ENCODE results near the gene RBM28. TPM values are rescaled to one million over a fixed set of nuclear protein-coding genes. Genes with fewer than 3 reads are reported as not detected.

The RBM28 gene
- total RNA-seq, 1 experiment from 2014 or later, result 54.1 TPM

DNA sequence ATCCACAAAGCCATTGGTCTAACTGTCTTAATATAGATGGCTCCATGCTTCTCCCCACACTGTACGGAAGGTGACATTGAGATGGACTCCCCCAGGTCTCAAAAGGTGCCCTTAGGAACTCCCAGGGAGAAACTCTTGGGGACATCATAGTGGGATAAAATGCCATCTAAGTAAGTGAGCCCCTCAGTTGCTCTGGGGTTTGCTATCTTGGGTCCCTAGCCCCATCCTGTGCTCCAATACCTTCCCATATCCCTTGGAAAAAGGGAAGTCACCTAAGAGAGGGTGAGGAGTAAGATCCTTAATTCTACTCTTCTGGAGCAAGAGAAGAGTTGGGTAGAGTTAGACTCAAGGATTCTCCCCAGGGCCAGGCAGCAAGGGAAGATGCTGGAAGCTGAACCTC is 9.9 kb upstream of the RBM28 start:
- H3K27ac ChIP-seq (ENCODE audit: low read length), result no peak overlapping the region
- TF ChIP-seq TCF7L2 (IDR thresholded peaks at IDR 0.05; ENCODE audit: low read depth, low read length) (no peak), POLR2AphosphoS5 (IDR thresholded peaks at IDR 0.05; ENCODE audit: low read depth, low read length) (no peak), SIN3A (IDR thresholded peaks at IDR 0.05; ENCODE audit: borderline replicate concordance, insufficient read depth, low read depth, low read length) (no peak)
- TF ChIP-seq, protein P1, sequence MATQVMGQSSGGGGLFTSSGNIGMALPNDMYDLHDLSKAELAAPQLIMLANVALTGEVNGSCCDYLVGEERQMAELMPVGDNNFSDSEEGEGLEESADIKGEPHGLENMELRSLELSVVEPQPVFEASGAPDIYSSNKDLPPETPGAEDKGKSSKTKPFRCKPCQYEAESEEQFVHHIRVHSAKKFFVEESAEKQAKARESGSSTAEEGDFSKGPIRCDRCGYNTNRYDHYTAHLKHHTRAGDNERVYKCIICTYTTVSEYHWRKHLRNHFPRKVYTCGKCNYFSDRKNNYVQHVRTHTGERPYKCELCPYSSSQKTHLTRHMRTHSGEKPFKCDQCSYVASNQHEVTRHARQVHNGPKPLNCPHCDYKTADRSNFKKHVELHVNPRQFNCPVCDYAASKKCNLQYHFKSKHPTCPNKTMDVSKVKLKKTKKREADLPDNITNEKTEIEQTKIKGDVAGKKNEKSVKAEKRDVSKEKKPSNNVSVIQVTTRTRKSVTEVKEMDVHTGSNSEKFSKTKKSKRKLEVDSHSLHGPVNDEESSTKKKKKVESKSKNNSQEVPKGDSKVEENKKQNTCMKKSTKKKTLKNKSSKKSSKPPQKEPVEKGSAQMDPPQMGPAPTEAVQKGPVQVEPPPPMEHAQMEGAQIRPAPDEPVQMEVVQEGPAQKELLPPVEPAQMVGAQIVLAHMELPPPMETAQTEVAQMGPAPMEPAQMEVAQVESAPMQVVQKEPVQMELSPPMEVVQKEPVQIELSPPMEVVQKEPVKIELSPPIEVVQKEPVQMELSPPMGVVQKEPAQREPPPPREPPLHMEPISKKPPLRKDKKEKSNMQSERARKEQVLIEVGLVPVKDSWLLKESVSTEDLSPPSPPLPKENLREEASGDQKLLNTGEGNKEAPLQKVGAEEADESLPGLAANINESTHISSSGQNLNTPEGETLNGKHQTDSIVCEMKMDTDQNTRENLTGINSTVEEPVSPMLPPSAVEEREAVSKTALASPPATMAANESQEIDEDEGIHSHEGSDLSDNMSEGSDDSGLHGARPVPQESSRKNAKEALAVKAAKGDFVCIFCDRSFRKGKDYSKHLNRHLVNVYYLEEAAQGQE (IDR thresholded peaks at IDR 0.05; ENCODE audit: insufficient read depth in 1 of 2, low read depth in 2 of 2, low read length in 1 of 2), result no peak
- TF ChIP-seq, protein P2, sequence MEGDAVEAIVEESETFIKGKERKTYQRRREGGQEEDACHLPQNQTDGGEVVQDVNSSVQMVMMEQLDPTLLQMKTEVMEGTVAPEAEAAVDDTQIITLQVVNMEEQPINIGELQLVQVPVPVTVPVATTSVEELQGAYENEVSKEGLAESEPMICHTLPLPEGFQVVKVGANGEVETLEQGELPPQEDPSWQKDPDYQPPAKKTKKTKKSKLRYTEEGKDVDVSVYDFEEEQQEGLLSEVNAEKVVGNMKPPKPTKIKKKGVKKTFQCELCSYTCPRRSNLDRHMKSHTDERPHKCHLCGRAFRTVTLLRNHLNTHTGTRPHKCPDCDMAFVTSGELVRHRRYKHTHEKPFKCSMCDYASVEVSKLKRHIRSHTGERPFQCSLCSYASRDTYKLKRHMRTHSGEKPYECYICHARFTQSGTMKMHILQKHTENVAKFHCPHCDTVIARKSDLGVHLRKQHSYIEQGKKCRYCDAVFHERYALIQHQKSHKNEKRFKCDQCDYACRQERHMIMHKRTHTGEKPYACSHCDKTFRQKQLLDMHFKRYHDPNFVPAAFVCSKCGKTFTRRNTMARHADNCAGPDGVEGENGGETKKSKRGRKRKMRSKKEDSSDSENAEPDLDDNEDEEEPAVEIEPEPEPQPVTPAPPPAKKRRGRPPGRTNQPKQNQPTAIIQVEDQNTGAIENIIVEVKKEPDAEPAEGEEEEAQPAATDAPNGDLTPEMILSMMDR (IDR thresholded peaks at IDR 0.05), result no peak
- in situ Hi-C loops (cut with HindIII; ENCODE audit: low pct_unique_long_range_greater_than_20kb, low sequenced_read_pairs), result no loop called here
- DNase-seq (ENCODE audit: low read depth, low spot score) (no peak), ATAC-seq (no peak)
- intact Hi-C loops (cut with micrococcal nuclease; ENCODE audit: unreplicated experiment), result no loop called here
- no peaks in the 10 kb centered on the region for H3K27me3 ChIP-seq (ENCODE audit: control insufficient read depth, insufficient read depth, low read length)
- no peaks in the 10 kb centered on the region; the same call in 1 of the 2 replicates for H3K4me1 ChIP-seq (ENCODE audit: control insufficient read depth, insufficient read depth, low read length)
- no TSS peak for BruUV-seq (replicated peaks)
- ChIA-PET CTCF (no interaction called here), POLR2A (no interaction called here)
- no peak overlapping the region for H3K4me3 ChIP-seq (ENCODE audit: low read depth in 2 of 2, low read length in 2 of 2)
- no peaks in the 10 kb centered on the region for H3K9me3 ChIP-seq (ENCODE audit: control insufficient read depth, insufficient read depth, low read depth, low read length)
- H3K36me3 ChIP-seq (ENCODE audit: control insufficient read depth, insufficient read depth, low read length), result no peaks in the 10 kb centered on the region

DNA sequence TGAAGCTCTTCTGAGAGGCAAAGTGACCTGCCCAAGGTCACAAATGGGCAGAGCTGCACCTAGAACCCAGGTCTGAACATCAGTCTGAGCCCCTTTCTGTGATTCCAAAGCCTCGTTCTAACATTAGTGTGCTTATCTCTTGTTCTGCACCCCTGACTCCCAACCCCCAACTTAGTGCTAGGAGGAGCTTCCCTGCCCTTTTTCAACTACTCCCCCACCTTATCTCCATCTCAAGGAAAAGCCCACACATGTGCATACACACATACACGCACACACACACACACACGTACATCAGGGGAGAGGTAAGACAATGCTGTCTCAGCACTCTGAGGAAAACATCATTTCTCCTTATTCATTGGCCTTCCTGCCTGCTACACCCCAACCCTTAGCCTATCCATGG is 9.5 kb upstream of the RBM28 start:
- Histone ChIP-seq H3K36me3 (ENCODE audit: control insufficient read depth, insufficient read depth, low read length) (no peaks in the 10 kb centered on the region), H3K27me3 (ENCODE audit: control insufficient read depth, insufficient read depth, low read length) (no peaks in the 10 kb centered on the region), H3K4me1 (ENCODE audit: control insufficient read depth, insufficient read depth, low read length) (no peaks in the 10 kb centered on the region; the same call in 1 of the 2 replicates), H3K9me3 (ENCODE audit: control insufficient read depth, insufficient read depth, low read depth, low read length) (no peaks in the 10 kb centered on the region), H3K27ac (ENCODE audit: low read length) (no peak overlapping the region), H3K4me3 (ENCODE audit: low read depth in 2 of 2, low read length in 2 of 2) (no peak overlapping the region)
- ChIA-PET POLR2A (no interaction called here), CTCF (no interaction called here)
- ATAC-seq (no peak), DNase-seq (ENCODE audit: low read depth, low spot score) (no peak)
- intact Hi-C loops (cut with micrococcal nuclease; ENCODE audit: unreplicated experiment) (no loop called here), in situ Hi-C loops (cut with HindIII; ENCODE audit: low pct_unique_long_range_greater_than_20kb, low sequenced_read_pairs) (no loop called here)
- TF ChIP-seq SIN3A (IDR thresholded peaks at IDR 0.05; ENCODE audit: borderline replicate concordance, insufficient read depth, low read depth, low read length) (no peak), POLR2AphosphoS5 (IDR thresholded peaks at IDR 0.05; ENCODE audit: low read depth, low read length) (no peak), TCF7L2 (IDR thresholded peaks at IDR 0.05; ENCODE audit: low read depth, low read length) (no peak)
- TF ChIP-seq, protein P2 (IDR thresholded peaks at IDR 0.05), result no peak
- TF ChIP-seq, protein P1 (IDR thresholded peaks at IDR 0.05; ENCODE audit: insufficient read depth in 1 of 2, low read depth in 2 of 2, low read length in 1 of 2), result no peak
- no TSS peak for BruUV-seq (replicated peaks)

Data from Panc1 (cell line).